HG02798 (cell line): ENCODE results near the gene PPP1R9A.
"Not testable (repeated sequence)": the region's sequence is repeated elsewhere in the genome, so short reads cannot be mapped to it uniquely, and the experiment has no call there.

ENCODE experiments used
- ATAC-seq: cut with Tn5 transposase; IDR thresholded peaks from one replicate; pipeline ENCODE4 v1.9.1; 2021; ENCODE audit warnings: mild to moderate bottlenecking; ENCODE audit not compliant: unreplicated experiment, poor library complexity

The PPP1R9A gene

DNA sequence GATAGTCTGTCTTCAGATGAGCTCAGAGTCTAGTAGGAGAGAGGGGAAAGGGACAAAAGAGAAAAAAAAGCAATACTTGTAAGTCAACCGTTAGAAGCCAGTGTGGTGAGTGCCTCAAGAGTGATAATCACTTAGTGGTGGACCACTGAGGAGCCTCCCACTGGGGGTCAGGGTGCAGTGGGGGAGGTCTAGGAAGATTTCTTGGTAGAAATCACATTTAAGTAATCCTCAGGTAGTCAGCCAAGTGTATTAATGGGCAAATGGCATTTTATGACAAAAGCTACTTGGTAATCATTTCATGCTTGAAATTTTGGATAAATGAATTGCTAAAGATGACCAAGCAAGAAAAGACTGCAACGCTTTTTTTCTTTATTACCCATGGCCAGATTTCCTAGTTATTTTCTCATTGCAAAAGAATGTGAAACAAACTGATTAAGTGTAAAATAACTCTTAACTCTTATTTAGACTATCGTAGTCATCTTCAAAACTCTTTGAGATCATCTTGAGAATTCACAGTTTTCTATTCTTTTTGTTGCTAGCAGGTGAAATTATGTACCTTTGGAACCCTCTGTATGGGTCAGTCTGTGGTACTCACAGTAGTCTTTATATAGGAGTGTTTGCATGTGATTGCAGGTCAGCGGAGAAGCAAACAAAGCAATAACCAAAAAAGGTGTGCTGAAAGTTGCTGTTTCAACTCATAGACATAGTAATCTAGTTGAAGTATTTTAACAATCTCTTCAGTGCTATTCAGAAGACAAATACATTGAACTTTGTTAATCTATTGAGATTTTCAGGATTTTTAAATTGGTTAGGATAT lies 63.9 kb downstream of the PPP1R9A start:
- ATAC-seq, result no peak

DNA sequence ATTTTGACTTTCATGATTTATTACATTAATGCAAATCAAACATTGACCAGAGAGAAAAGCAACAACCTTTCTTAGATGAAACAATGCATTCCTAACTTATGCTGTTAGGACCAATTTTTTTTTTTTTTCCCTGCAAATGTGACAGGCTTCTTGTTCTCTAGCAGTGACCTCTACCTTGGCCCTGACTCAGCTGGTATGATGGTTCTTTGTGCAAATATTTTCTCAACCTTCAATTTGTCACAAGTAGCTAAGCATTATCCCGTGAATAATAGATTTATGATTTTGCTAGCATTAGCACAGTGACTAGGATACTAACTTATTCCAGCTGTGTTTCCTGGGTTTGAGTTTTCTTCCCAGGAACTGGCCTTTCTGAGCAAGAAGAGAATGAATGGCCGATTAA lies 64.9 kb downstream of the PPP1R9A start:
- ATAC-seq, result no peak

DNA sequence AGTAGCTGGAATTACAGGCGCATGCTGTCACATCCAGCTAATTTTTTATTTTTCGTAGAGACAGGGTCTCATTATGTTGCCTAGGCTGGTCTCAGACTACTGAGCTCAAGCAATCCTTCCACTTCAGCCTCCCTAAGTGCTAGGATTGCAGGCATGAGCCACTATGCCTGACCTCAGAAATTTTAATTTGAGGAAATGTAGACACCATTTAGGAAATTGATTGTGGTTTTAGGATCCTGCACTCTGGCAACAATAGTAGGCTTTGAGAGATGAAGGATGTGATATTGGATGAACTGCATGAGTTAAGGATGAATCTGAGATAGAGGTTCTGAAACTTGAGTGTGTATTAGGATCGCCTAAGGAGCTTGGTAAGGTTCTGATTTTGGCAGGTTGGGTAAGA lies 66.5 kb downstream of the PPP1R9A start:
- ATAC-seq, result no peak

DNA sequence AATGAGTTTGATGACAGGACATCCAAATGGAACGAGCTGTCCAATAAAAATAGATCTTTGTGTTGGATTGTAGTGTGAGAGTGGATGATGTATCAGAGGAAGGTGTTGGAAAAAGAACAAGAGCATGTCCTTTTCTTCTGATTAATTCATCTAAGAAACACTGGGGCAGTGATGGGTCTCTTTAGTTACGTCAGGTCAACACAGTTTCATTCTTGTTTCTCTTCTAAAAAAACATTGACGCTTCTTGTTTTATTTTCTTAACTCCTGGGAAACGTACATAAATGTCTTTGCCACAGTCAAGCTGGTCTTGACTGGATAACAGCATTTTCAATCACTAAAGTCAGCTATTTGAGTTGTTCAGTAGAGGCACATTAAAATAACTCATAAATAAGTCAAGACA lies 67.0 kb downstream of the PPP1R9A start:
- ATAC-seq, result no peak

DNA sequence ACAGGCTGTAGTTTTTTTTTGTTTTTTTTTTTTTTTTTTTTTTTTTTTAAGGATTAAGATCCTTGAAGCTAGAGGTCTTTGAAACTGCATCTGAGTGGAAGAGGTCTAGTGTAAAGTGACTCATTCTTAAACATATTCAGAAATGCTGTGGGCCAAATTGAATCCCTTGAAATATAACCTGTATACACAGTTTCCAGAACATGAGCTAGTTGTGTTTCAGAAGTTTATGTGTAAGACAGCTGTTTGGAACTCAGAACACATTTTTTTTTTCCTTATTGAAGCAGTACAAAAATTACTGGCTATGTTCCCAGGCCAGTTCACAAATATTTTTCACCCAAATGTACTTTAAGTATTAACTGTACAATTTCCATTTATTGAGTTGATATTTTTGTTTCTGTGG lies 67.9 kb downstream of the PPP1R9A start:
- ATAC-seq, result no peak

DNA sequence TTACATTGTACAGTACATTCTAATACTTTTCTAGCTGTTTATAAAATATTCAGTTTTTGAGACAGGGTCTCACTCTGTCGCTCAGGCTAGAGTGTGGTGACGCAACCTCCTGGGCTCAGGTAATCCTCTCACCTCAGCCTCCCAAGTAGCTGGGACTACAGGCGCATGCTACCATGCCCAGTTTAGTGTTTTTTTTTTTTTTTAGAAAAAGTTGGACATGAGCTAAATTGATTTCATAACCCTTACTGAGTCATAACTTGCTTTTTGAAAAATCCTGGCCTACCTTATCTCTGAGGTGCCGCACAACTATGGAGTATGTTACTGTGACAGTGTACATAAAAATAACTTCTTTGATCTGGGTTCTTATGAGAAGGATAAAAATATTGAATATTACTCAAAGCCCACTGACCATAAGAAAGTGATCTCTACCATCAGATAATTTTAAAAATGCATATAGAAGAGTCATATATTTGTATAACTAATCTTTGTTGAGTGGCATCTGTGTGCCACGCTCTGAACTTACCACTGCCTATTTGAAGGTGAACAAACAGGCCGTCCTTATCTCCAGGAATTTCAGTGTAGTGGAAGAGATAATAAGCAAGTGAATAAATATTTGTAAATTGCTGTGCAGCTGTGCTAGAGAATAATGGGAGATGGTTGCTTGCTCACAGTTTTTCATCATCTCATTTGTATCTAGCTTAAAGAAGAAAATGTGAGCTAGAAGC lies 73.2 kb downstream of the PPP1R9A start:
- ATAC-seq, result no peak

DNA sequence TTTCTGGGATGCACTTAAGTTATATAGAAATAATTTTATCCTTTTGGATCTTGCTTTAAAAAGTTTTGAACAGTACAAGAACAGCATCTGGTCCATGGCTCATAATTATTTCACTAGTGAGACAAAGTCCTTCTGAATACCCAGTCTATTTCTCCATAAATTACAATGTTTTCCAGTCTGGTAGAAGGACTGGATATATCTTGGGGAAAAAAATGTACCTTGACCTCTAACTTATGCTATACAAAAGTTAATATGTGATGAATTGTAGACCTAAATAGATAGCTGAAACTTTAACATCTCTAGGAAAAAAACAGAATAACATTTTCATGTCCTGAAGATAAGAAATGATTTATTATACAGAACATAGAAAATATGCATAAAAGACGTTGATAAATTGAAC lies 88.5 kb downstream of the PPP1R9A start:
- no peak for ATAC-seq

DNA sequence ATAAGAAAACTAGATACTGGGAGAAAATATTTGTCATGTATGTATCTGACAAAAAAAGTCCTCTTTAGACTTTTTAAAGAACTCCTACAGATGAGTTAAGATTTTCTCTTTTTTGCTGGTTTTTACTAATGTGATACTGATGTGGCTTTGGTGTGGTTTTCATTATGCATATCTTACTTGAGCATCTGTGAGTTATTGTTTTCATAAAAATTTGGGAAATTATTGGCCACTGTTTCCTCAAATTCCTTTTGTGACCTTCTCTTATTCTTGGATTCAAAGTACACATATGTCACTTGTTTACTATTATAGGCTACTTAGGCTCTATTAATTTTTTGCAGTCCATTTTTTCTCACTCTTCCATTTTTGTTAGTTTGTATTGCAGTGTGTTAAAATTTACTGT lies 89.0 kb downstream of the PPP1R9A start:
- no peak for ATAC-seq

DNA sequence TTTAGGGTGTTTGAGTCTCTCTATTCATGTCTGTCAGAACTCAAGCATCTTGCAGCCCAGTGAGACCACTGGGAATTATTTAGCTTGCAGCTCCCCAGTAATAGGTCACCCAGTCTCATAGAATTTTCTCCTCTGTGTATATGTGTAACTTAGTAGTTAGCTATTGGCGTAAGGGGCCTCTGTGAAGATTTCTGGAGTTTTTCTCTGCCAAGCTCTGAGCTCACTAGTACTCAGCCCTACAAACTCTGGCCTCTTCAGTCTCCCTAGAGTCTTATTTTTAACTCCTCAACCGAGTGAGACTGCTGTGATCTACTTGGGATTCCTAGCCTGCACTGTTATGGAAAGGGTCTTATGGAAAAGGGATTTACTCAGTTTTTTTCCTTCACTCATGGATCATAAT lies 90.2 kb downstream of the PPP1R9A start:
- ATAC-seq, result no peak

DNA sequence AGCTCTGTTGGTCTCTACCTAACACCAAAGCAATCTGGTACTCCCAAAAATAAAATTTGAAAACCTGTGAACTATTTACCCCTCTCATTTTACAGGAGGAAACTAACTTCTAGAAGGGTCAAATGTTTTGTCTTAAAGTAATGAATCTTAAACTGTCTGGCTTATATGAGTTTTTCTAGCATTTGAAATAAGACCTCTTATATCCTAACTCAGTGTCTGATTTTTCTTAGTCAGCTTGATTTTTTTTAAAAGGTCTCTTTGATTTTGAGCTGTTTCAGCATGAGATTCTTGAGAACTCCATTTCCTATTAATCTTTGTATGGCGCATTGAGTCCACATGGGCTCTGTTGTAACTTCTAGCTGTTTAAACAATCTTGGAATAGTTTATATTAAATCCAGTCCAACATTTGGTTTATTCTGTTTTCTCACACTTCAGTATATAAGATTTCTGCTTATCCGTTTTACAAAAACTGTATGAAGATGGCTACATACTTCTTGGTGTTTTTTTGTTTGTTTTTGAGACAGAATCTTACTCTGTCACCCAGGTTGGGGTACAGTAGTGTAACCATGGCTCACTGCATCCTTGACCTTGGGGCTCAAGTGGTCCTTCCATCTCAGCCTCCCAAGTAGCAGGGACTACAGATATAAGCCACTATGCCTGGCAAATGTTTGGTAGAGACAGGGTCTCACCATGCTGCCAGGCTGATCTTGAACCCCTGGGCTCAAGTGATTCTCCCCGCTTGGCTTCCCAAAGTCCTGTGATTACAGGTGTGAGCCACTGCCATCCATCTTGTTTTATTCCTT lies 91.1 kb downstream of the PPP1R9A start:
- no peak for ATAC-seq

DNA sequence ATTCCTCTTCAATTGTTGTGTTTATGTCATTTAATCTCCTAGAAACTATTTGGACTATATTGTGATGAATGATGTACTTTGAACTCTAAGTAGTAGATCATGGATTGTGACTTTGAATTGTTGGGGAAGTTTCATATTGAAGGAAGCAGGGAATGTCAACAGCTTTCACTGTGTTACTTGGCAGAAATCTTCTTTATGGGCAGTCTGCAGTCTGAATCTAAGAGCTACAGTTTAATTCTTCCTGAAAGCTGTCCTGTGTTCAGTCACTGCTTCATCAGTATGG lies 91.6 kb downstream of the PPP1R9A start:
- no peak for ATAC-seq

DNA sequence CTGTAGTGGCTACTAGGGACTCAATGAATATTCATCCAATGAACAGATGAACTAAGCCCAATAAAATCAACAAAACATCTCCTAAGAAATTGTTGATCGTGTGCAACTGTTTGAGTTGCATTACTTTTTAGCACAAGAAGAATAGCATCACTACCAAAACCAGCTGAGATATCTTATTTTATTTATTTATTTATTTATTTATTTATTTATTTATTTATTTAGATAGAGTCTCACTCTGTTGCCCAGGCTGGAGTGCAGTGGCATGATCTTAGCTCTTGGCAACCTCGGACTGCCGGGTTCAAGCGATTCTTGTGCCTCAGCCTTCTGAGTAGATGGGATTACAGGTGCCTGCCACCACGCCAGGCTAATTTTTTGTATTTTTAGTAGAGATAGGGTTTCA lies 92.2 kb downstream of the PPP1R9A start:
- not testable (repeated sequence) for ATAC-seq

DNA sequence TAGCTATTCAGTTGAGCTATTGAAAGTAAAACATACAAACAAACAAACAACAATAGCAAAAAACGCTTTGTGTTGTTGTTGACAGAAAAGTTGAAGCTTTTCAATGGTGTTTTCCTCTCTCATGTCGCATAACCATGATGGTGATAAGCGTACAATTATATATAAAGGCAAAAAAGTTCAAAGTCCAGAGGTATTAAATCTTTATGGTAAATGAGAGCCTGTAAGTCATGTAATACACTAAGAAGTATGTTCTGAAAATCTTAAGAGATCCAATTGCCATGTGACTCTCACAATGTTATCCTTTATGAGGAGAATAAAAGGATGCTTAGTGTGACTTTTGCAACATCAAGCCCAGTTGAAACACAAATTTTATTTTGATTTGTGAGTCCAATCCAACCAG lies 93.9 kb downstream of the PPP1R9A start:
- ATAC-seq, result no peak

DNA sequence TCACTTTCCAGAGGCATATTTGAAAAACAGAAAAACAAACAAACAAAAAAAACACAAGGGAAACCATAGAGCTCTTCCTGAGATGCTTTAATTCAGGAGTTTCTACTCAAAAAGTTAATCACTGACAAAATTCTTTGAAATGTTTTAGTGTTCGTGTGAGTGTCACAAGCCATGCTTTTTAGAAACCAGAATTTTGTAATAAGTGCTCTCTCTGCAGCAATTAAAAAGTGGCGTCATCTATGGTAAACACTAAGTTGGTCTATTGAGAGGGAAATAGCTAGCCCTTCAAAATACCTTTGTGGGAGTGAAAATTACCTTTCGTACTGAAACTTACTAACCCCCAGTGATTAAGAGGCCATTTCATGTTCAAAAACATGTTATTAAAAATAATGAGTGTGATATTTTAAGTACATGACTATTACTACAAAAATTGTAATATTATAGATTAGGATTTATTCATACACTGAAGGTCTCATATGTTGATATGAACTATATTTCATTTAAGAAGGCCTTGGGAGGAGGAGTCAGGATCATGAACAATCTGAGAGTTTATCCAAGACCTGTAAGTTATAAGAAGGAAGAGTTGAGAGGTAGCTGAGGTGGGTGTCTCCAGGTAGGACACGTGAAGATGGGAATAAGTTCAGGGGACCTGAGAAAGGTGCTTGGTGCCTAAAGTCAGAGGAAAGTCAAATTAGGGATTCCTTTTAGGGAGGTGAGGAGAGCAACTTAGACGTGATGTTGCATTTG lies 94.6 kb downstream of the PPP1R9A start:
- no peak for ATAC-seq

DNA sequence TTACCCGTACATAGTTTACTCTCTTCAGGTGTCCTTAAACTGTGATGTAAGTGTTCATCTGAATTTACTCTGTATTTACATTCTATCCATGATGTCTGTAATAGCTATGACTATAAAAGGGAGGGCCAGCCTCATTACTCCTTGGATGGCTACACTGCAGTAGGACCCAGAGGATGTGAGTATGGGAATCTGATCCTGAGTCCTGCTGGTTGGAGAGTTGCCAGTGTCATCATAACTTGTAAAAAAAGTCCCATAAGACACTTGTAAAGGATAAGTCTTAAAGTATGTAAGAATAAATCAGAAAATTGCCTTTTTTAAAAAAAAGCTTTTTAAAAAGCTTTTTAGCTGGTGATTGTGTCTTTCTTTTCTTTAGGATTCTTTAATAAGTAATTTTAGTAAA lies 95.4 kb downstream of the PPP1R9A start:
- no peak for ATAC-seq

DNA sequence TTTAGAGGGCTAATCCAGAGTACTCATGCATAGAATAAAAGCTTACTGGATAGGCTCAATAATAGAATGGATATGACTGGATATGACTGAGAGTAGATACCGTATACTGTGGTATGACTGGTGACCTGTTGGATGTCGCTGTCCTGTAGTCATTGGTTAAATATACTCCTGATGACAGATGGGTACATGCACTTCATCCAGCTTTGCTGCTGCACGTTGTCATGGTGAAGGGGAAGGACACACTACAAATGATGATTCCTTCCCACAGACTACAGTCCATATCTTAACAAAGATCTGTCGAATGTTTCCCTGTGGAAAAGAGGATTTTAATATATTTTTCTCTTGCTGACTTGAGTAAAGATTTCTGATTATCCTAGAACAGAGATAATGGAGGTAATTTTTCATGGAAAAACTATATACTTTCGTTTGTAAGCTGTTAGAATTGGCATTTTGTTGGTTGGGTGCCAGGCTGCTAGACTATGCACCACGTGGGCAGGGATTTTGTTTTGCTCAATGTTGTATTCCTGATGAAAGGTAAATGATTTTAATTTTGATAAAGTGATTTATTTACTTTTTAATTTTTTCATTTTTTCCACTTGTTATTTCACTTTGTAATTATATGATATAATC lies 97.3 kb downstream of the PPP1R9A start:
- no peak for ATAC-seq

DNA sequence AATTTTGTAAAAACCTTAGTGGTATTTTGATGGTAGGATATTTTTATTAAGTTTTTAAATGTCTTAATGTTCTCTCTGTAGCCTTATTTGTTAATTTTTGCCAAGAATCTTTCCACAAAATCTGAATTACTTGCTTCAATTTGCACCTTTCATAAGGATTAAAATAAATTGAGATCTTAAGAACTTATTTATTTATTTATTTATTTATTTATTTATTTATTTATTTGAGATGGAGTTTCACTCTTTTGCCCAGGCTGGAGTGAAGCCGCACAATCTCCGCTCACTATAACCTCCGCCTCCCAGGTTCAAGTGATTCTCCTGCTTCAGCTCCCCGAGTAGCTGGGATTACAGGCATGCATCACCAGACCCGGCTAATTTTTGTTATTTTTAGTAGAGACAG lies 98.6 kb downstream of the PPP1R9A start:
- no peak for ATAC-seq

DNA sequence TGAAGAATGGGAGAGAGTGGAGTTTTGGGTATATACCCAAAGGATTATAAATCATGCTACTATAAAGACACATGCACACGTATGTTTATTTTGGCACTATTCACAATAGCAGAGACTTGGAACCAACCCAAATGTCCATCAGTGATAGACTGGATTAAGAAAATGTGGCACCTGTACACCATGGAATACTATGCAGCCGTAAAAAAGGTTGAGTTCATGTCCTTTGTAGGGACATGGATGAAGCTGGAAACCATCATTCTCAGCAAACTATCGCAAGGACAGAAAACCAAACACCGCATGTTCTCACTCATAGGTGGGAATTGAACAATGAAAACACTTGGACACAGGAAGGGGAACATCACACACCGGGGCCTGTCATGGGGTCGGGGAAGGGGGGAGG lies 101.4 kb downstream of the PPP1R9A start:
- ATAC-seq, result not testable (repeated sequence)

DNA sequence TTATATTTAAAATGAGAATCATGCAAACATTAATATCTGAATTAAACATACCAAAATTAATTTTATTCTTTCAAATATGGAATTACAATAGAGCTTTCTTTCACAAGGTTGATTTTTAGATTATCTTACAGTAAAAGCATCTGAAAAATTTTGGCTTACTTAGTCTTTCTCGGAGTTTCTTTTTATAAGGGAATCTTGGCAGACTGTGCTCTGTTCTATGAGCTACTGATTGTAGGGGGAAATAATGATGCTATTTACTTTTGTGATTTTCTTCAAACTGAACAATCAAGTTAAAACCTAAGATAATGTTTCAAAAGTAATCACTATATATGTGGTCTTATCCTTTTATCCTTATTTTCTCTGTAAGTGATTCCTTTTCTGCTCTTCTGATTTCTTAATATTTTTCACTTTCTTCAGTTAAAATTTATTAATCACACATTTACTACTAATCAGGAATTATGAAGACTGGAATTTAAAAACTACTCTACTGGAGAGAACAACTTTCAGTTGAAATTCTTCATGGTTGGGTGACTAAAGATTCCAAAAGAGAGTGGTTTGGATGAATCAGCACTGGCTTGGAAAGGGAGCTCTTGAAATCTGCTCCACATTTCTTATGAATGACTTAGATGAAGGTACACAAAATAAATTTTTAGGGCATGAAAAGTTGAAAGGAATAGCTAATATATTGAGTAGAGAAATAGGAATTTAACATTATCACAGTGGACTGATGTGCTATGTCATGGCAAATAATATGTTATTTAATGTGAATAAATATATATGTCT lies 103.9 kb downstream of the PPP1R9A start:
- ATAC-seq, result no peak
